Left colon (tissue), 2 donors: ENCODE data around the gene MYL9. TPM values are rescaled to one million over a fixed set of nuclear protein-coding genes. Genes with fewer than 3 reads are reported as not detected.

Experiments
- ATAC-seq: fragments of 200-7000 bp; cut with Tn5 transposase; one replicate; pipeline ENCODE4 v1.9.1; 2020; ENCODE audit warnings: mild to moderate bottlenecking, moderate library complexity
- DNase-seq, 2 donors: peaks; one replicate each; pipeline ENCODE4 v3.0.0-alpha.2; 2020
- intact Hi-C, 2 donors: fragments of 100-400 bp; cut with DNase I in 1 of 2; cut with micrococcal nuclease in 1 of 2; formaldehyde crosslinking; loops; one replicate each; pipeline versions ENCODE4 v1.11.2 to v1.14.0; 2022; cut with DNase I, micrococcal nuclease
- long read RNA-seq: library from polyadenylated mRNA; unstranded; transcript quantifications from one replicate; pipeline ENCODE4 v2.0.0, GENCODE V29; 2021
- total RNA-seq, 2 donors: library from RNA; stranded (reverse); fragmentation: NEBNext Ultra II Directional; extraction: Animal tissue kit (Norgen Biotek cat#: 25700); gene quantifications; one replicate each; pipeline ENCODE4 v1.2.1, GENCODE V29; 2021
- donor health status: DM: no; HTN: no; CAD: no.
- donor health status: DM: yes; HTN: yes; CAD: no.

Gene MYL9
- total RNA-seq = 100 to 1,000 TPM in 1 of 2 donors, 10 to 100 TPM in 1; 36.9 to 484 TPM
- long read RNA-seq, partial matches to known transcripts = 1 of 1 reads
- long read RNA-seq, other reads (novel, unspliced or antisense) = 0 of 1 reads

GRCh38 chr20:36541227-36541767 is at the start of gene MYL9:
TSS of gene MYL9 (plus strand) at chr20:36541519. CDS start at chr20:36544885, 3,366 bp downstream.
- ATAC-seq (peak; percentile 78), DNase-seq (peak; percentile 84 to 89)
- intact Hi-C loops = no loop called here

- ATAC-seq (no peak), DNase-seq (no peak)
- intact Hi-C loops = no loop called here
These were observed 49.3 kb upstream of the MYL9 start for GRCh38 chr20:36491901-36492617.

DNA sequence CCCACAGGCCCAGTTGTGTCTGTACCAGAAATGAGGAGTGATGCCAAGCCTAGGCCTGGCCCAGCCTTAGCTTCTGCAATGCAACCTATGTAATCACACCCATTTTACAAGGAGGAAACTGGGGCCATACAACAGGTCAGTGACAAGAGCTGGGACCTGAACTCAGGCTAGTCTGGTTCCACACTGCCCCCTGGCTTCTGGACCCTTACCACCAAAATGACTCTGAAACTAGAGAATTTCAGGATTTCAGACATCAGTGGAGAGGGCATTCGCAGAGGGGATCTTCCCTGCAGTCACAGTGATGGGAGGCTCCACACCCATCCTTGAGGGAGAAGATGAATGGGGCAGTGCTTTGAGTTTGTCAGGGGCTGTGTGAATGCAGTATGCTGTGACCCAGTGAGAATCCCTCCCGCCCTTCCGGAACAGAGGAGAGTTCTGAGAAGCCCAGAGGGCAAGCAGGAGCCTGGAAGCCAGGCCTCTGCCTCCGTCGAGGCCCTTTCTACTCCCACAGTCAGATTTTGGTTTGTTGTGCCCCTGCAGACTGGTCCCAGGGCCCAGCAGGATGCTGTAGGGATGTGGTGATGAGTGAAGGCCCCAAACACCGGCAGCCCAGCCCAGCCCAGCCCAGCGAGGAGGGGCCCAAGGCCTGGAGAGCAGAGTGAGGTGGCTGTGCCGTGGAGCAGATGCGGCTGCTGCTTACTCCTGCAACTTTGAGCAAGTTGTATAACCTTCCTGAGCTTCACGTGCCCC is 48.1 kb upstream of the MYL9 start:
- intact Hi-C loops = no loop called here

DNA sequence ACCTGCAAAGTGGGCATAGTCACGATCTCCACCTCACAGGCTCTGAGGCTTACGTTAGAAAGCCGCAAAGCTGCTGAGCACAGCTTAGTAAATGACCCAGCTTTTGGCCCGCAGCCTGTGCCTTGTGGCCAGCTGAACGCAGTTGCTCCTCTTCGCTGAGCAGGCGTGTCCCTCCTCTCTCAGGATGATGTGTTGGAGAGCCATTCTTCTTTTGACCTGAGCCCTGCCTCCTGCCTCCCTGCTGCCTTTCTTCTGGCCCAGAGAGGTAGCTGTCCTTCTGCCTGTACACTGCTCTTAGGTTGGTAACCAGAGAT is 47.6 kb upstream of the MYL9 start:
- intact Hi-C loops = no loop called here
- ATAC-seq = peak; percentile 9
- DNase-seq = peak; percentile 34 to 67

More for the DNA sequence above, 48.1 kb upstream of the MYL9 start:
- peak; percentile 88 for ATAC-seq
- DNase-seq = peak in 1 of 2 donors; percentile 40

- intact Hi-C loops = no loop called here
- no peak for DNase-seq
- no peak for ATAC-seq
These were observed 44.3 kb upstream of the MYL9 start for GRCh38 chr20:36496707-36497669.

- ATAC-seq = no peak
- intact Hi-C loops = no loop called here
- no peak for DNase-seq
These were observed 43.5 kb upstream of the MYL9 start for GRCh38 chr20:36497856-36498255.

GRCh38 chr20:36498386-36499179 is 42.7 kb upstream of the MYL9 start:
- DNase-seq (no peak), ATAC-seq (no peak)

DNA sequence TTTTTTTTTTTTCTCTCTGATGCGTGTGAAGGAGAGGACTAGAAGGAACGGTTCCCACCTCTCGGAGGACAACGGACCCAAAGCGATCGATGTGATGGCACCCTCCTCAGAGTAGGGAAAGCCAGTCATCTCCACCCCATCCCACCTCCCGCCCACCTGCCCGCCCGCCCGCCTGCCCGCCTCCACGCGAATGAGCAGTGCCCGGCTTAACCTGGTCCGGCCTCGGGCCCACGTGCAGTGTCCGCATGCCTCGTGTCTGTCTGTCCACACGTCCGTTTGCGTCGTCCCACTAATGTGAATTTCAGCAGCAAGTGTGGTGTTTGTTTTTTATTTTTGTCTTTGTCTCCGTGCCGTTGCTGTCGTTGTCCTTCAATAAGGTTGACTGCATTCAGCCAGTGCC is 42.1 kb upstream of the MYL9 start:
- DNase-seq (no peak), ATAC-seq (no peak)
- intact Hi-C loops = no loop called here

More at GRCh38 chr20:36498386-36499179, 42.7 kb upstream of the MYL9 start:
- intact Hi-C loops = no loop called here

- intact Hi-C loops = no loop called here
- DNase-seq (no peak), ATAC-seq (no peak)
These were observed 41.4 kb upstream of the MYL9 start for GRCh38 chr20:36499723-36500501.

DNA sequence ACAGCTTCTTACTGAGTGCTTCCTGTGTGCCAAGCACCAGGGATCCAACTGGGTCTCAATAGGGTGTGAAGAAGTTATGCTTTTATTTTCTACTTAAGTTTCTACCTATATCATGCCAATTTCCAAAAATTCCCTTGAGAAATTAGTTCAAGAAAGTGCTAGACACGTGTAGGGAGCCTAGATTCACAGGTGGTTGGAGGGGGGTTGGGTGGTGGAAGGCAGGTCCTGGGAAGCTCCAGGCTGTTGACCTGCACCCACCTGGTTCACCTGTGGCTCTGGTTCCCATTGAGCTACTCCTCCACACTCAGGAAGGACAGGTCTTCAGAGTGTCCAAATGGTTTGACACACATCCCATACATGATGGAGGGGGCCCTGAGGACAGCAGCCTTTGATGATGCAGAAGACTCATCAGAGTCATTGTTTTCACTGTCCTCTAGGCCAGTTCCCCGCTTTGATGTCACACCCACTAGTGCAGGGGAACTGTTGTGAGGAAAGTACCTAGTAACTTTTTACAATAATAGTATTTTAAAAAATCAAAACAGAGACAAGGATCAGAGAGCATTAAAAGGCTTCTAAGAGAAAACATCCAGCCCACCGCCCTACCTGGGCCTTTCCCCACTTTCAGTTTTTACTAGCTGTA is 39.8 kb upstream of the MYL9 start:
- DNase-seq (no peak), ATAC-seq (no peak)
- intact Hi-C loops = no loop called here

DNA sequence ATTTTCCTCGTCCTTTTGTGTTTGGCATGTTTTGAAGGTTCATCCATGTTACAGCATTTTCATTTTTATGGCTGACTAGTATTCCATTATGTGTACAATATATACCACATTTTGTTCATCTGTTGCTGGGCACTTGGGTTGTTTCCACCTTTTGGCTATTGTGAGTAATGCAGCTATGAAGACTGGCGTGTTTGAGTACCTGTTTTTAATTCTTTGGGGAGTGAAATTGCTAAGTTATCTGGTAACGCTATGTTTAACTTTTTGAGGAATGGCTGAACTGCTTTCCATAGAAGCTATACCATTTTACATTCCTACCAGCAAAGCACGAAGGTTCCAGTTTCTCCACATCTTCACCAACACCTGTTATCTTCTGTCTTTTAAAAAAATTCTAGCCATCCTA is 37.0 kb upstream of the MYL9 start:
- no peak for DNase-seq
- ATAC-seq = no peak
- intact Hi-C loops = no loop called here

DNA sequence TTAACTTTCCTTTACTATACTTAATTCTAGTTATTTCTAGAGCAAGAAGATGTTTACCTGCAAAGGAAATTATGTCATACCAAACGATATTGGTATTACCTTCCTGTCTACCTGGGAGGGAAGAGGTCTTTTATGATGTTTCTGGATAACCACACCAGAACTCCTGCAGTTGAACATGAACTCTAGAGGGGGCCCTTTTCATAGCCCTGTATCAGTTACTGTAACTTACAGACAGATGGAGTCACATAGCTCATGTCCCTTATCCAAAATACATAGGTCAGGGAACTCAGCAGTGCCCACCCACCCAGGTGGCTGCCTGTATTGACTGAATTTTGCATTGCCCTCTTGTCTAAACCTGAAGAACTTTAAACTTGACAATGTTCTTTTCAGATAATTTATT is 35.1 kb upstream of the MYL9 start:
- ATAC-seq (no peak), DNase-seq (no peak)
- intact Hi-C loops = no loop called here

DNA sequence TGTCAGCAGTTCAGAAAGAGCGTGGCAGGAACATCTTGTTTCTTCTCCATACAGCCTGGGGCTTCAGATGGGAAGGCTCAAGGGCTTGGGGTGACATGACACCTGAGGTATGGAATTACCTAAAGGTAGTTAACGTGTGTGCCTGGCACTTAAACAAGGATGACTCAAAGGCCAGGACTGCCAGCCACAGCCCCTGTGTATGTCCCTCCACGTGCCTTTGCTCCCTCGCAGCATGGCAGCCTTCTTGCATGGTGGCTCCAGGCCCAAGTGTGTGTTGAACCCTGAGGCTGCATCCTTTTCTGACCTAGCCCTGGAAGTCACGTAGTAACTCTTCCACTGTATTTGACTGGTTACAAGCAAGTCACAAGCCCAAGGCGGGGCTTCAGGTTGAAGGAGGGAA is 33.6 kb upstream of the MYL9 start:
- ATAC-seq = no peak
- DNase-seq = no peak
- intact Hi-C loops = no loop called here

DNA sequence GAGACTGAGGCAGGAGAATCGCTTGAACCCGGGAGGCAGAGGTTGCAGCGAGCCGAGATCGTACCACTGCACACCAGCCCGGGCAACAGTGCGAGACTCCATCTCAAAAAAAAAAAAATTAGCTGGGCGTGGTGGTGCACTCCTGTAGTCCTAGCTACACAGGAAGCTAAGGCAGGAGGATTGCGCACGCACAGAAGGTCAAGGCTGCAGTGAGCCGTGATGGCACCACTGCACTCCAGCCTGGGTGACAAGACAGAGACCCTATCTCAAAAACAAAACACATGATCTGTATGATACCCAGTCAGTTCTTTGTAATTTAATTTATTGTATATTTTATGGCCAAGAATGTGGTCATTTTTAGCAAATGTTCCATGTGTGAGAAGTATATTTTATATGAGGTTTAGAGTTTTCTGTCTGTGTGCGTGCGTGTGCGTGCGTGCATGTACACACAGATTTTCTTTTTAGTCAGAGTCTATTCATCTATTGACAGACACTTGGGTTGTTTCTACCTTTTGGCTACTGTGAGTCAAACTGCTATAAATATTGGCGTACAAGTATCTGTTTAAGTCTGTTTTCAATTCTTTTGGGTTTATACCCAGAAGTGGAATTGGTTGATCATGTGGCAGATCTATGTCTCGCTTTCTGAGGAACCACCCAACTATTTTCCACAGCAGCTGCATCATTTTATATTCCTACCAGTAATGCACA is 22.2 kb upstream of the MYL9 start:
- no peak for ATAC-seq
- DNase-seq = no peak
- intact Hi-C loops = no loop called here

DNA sequence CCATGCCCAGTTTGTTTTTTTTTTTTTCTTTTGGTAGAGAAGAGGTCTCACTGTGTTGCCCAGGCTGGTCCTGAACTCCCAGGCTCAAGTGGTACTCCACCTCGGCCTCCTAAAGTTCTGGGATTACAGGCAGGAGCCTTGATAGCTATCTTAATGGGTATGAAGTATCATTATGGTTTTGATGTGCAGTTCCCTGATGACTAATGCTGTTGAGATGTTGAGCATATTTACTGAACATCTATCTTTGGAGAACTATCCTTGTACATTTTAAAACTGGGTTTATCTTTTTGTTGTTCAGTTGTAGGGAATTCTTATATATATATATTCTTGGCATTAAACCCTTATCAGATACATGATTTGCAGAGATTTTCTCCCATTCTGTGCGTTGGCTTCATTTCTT is 21.4 kb upstream of the MYL9 start:
- intact Hi-C loops = no loop called here
- ATAC-seq = no peak
- no peak for DNase-seq

DNA sequence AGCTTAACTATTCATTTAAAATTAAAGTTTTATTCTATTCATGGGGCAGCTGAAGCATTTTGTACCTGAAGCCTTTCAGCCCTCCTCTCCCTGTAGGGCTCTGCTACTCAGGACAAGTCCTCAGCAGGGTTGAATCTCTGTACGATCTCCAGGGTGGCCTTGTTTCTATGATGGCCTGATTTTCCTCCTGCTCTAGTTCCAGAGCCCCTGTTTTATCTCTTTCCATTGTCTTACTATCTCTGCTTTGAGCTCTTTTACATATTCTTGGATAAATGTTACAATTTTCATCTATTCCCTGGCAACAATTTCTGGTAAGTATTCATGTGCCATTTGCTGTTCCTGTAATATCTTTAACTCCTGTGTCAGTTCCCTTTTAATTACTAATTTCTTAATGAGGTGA is 19.8 kb upstream of the MYL9 start:
- intact Hi-C loops = no loop called here
- ATAC-seq (no peak), DNase-seq (no peak)
